Measurements from ENCODE around the gene GMNN.

Gene GMNN

GRCh38 chr6:24759718-24760117, 15.0 kb upstream of the GMNN start:
- TF ChIP-seq GATA3 (IDR thresholded peaks at IDR 0.05; ENCODE audit: low read depth, low read length) (no peak), GATA2 (IDR thresholded peaks at IDR 0.05; ENCODE audit: low read depth, low read length) (no peak)

GRCh38 chr6:24760210-24760609, 14.5 kb upstream of the GMNN start:
- TF ChIP-seq GATA3 (IDR thresholded peaks at IDR 0.05; ENCODE audit: low read depth, low read length), result no peak
- no peak for TF ChIP-seq GATA2 (IDR thresholded peaks at IDR 0.05; ENCODE audit: low read depth, low read length)

GRCh38 chr6:24761193-24761835, 13.4 kb upstream of the GMNN start:
- TF ChIP-seq GATA2 (IDR thresholded peaks at IDR 0.05; ENCODE audit: low read depth, low read length) (no peak), GATA3 (IDR thresholded peaks at IDR 0.05; ENCODE audit: low read depth, low read length) (no peak)

GRCh38 chr6:24761851-24762250, 12.9 kb upstream of the GMNN start:
- TF ChIP-seq GATA2 (IDR thresholded peaks at IDR 0.05; ENCODE audit: low read depth, low read length) (no peak), GATA3 (IDR thresholded peaks at IDR 0.05; ENCODE audit: low read depth, low read length) (no peak)

- TF ChIP-seq GATA2 (IDR thresholded peaks at IDR 0.05; ENCODE audit: low read depth, low read length), result no peak
- no peak for TF ChIP-seq GATA3 (IDR thresholded peaks at IDR 0.05; ENCODE audit: low read depth, low read length)
These were observed 11.2 kb upstream of the GMNN start for GRCh38 chr6:24763578-24763977.

GRCh38 chr6:24766680-24767462, 7.9 kb upstream of the GMNN start:
- TF ChIP-seq GATA3 (IDR thresholded peaks at IDR 0.05; ENCODE audit: low read depth, low read length), result no peak
- TF ChIP-seq GATA2 (IDR thresholded peaks at IDR 0.05; ENCODE audit: low read depth, low read length), result no peak

GRCh38 chr6:24768361-24768760, 6.4 kb upstream of the GMNN start:
- TF ChIP-seq GATA3 (IDR thresholded peaks at IDR 0.05; ENCODE audit: low read depth, low read length) (no peak), GATA2 (IDR thresholded peaks at IDR 0.05; ENCODE audit: low read depth, low read length) (no peak)

- TF ChIP-seq GATA2 (IDR thresholded peaks at IDR 0.05; ENCODE audit: low read depth, low read length) (no peak), GATA3 (IDR thresholded peaks at IDR 0.05; ENCODE audit: low read depth, low read length) (no peak)
These were observed 852 bp downstream of the GMNN start for GRCh38 chr6:24775520-24776058.

GRCh38 chr6:24777227-24777626, 2.5 kb downstream of the GMNN start:
- TF ChIP-seq GATA3 (IDR thresholded peaks at IDR 0.05; ENCODE audit: low read depth, low read length), result no peak
- no peak for TF ChIP-seq GATA2 (IDR thresholded peaks at IDR 0.05; ENCODE audit: low read depth, low read length)

GRCh38 chr6:24778121-24778520, 3.4 kb downstream of the GMNN start:
- TF ChIP-seq GATA2 (IDR thresholded peaks at IDR 0.05; ENCODE audit: low read depth, low read length) (no peak), GATA3 (IDR thresholded peaks at IDR 0.05; ENCODE audit: low read depth, low read length) (no peak)

GRCh38 chr6:24778878-24779277, 4.1 kb downstream of the GMNN start:
- no peak for TF ChIP-seq GATA2 (IDR thresholded peaks at IDR 0.05; ENCODE audit: low read depth, low read length)
- TF ChIP-seq GATA3 (IDR thresholded peaks at IDR 0.05; ENCODE audit: low read depth, low read length), result no peak

- no peak for TF ChIP-seq GATA2 (IDR thresholded peaks at IDR 0.05; ENCODE audit: low read depth, low read length)
- no peak for TF ChIP-seq GATA3 (IDR thresholded peaks at IDR 0.05; ENCODE audit: low read depth, low read length)
These were observed 4.8 kb downstream of the GMNN start for GRCh38 chr6:24779416-24780016.

- TF ChIP-seq GATA2 (IDR thresholded peaks at IDR 0.05; ENCODE audit: low read depth, low read length) (no peak), GATA3 (IDR thresholded peaks at IDR 0.05; ENCODE audit: low read depth, low read length) (no peak)
These were observed 5.5 kb downstream of the GMNN start for GRCh38 chr6:24780206-24780605.

- TF ChIP-seq GATA2 (IDR thresholded peaks at IDR 0.05; ENCODE audit: low read depth, low read length), result no peak
- TF ChIP-seq GATA3 (IDR thresholded peaks at IDR 0.05; ENCODE audit: low read depth, low read length), result no peak
These were observed 13.4 kb downstream of the GMNN start for GRCh38 chr6:24788031-24788665.

All from SH-SY5Y (cell line).